Vagina (tissue), 2 donors: ENCODE data around the gene JAK2. TPM values are rescaled to one million over a fixed set of nuclear protein-coding genes. Genes with fewer than 3 reads are reported as not detected.

Source experiments
- DNase-seq, 2 donors: peaks; one replicate each; pipeline ENCODE4 v3.0.0-alpha.2; 2017; ENCODE audit errors: extremely low spot score in 2 of 2
- H3K27ac ChIP-seq: fragments of 200-600 bp; sonication (generic); one replicate; pipeline ENCODE4 v1.5.1; 2019
- H3K27me3 ChIP-seq: fragments of 200-600 bp; sonication (generic); one replicate; pipeline ENCODE4 v1.5.1; 2019
- H3K36me3 ChIP-seq, 2 donors: fragments of 200-600 bp; sonication (generic); one replicate each; pipeline ENCODE4 v1.5.1; 2017 to 2019
- H3K4me1 ChIP-seq: fragments of 200-600 bp; sonication (generic); one replicate; pipeline ENCODE4 v1.5.1; 2019
- H3K4me3 ChIP-seq, 2 donors: fragments of 200-600 bp; sonication (generic); 1 replicate in 1 of 2; 2 replicates in 1 of 2; pipeline ENCODE4 v1.5.1; 2016 to 2019
- H3K9me3 ChIP-seq: fragments of 200-600 bp; sonication (generic); one replicate; pipeline ENCODE4 v1.5.1; 2019
- CTCF ChIP-seq, 3 experiments: fragments of 450-650 bp in 2 of 3; fragments of 200-600 bp in 1 of 3; sonication (generic) in 1 of 3; IDR thresholded peaks; one replicate each; pipeline ENCODE4 v1.5.1; 2017 to 2019; ENCODE audit warnings: antibody characterized with exemption in 3 of 3, mild to moderate bottlenecking in 2 of 3, moderate library complexity in 2 of 3
- POLR2A ChIP-seq, 2 donors: fragments of 450-650 bp; IDR thresholded peaks; one replicate each; pipeline ENCODE4 v1.6.1; 2017; ENCODE audit warnings: antibody characterized with exemption in 2 of 2, mild to moderate bottlenecking in 2 of 2, moderate library complexity in 2 of 2
- POLR2AphosphoS5 ChIP-seq, 2 donors: sonication (generic); formaldehyde crosslinking; IDR thresholded peaks; one replicate each; pipeline ENCODE4 v1.9.0; 2017; ENCODE audit warnings: antibody characterized with exemption in 2 of 2, mild to moderate bottlenecking in 2 of 2, low read depth in 1 of 2; ENCODE audit not compliant: insufficient read depth in 1 of 2
- intact Hi-C: fragments of 100-400 bp; cut with DNase I; formaldehyde crosslinking; loops from one replicate; pipeline ENCODE4 v1.15.1; 2023
- total RNA-seq: library from RNA; depleted of rRNA; stranded (reverse); fragments of >200 nt; gene quantifications from one replicate; pipeline ENCODE4 v1.2.3, GENCODE V29; 2016

The JAK2 gene
- total RNA-seq, 1 donor from 2014 or later: 25.8 TPM

GRCh38 chr9:4994166-4994890 lies 9.3 kb downstream of the JAK2 start:
- intact Hi-C loops: no loop called here
- no peak for DNase-seq

DNA sequence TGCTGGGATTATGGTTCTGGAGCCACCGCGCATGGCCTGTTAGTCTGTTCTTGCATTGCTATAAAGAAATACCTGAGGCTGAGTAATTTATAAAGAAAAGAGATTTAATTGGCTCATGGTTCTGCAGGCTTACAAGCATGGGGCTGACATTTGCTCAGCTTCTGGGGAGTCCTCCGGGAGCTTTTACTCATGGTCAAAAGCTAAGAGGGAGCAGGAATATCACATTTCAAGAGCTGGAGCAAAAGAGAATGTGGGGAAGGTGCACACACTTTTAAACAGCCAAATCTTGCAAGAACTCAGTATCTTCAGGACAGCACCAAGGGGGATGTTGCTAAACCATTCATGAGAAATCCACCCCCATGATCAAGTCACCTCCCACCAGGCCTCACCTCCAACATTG lies 12.1 kb downstream of the JAK2 start:
- Histone ChIP-seq H3K9me3 (no peaks in the 10 kb centered on the region), H3K36me3 (peaks cover 0 to 22% of the 10 kb centered on the region in 2 donors), H3K27ac (no peak overlapping the region), H3K4me3 (no peak overlapping the region), H3K4me1 (peaks cover 23% of the 10 kb centered on the region), H3K27me3 (no peaks in the 10 kb centered on the region)
- TF ChIP-seq POLR2A (IDR thresholded peaks at IDR 0.05) (no peak), CTCF (IDR thresholded peaks at IDR 0.05) (no peak), POLR2AphosphoS5 (IDR thresholded peaks at IDR 0.05; ENCODE audit: insufficient read depth in 1 of 2, low read depth in 1 of 2) (no peak)
- intact Hi-C loops: no loop called here
- DNase-seq: no peak

More at GRCh38 chr9:4994166-4994890, 9.3 kb downstream of the JAK2 start:
- Histone ChIP-seq H3K27me3 (no peaks in the 10 kb centered on the region), H3K36me3 (peaks cover 0 to 19% of the 10 kb centered on the region in 2 donors), H3K9me3 (no peaks in the 10 kb centered on the region), H3K27ac (no peak overlapping the region), H3K4me1 (peaks cover 23% of the 10 kb centered on the region), H3K4me3 (no peak overlapping the region)
- TF ChIP-seq POLR2A (IDR thresholded peaks at IDR 0.05): no peak
- TF ChIP-seq POLR2AphosphoS5 (IDR thresholded peaks at IDR 0.05; ENCODE audit: insufficient read depth in 1 of 2, low read depth in 1 of 2): no peak
- TF ChIP-seq CTCF (IDR thresholded peaks at IDR 0.05): no peak

GRCh38 chr9:4997631-4998030 lies 12.6 kb downstream of the JAK2 start:
- TF ChIP-seq CTCF (IDR thresholded peaks at IDR 0.05) (no peak), POLR2A (IDR thresholded peaks at IDR 0.05) (no peak), POLR2AphosphoS5 (IDR thresholded peaks at IDR 0.05; ENCODE audit: insufficient read depth in 1 of 2, low read depth in 1 of 2) (no peak)
- Histone ChIP-seq H3K27ac (no peak overlapping the region), H3K4me1 (peaks cover 23% of the 10 kb centered on the region), H3K9me3 (no peaks in the 10 kb centered on the region), H3K36me3 (peaks cover 0 to 17% of the 10 kb centered on the region in 2 donors), H3K4me3 (no peak overlapping the region), H3K27me3 (no peaks in the 10 kb centered on the region)
- no peak for DNase-seq
- intact Hi-C loops: no loop called here

DNA sequence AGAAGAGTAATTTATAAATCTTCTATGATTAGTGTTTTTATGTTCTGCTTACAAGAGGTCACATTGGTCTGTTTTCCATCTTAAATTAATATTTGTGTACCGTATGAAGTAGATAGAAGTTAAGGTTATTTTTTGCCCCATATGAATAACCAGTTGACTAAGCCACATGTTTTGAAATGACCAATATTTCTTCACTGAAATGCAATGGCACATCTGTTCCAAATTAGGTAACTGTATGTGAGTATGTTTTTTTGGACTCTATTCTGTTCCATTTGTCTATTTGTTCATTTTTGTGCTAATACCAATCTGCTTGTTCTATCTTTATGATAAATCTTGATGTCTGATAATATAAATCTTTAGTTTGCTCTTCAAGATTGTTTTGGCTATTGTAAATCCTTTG lies 17.7 kb downstream of the JAK2 start:
- Histone ChIP-seq H3K27ac (no peak overlapping the region), H3K4me3 (no peak overlapping the region), H3K36me3 (peaks cover 0 to 15% of the 10 kb centered on the region in 2 donors), H3K4me1 (no peaks in the 10 kb centered on the region), H3K27me3 (no peaks in the 10 kb centered on the region), H3K9me3 (no peaks in the 10 kb centered on the region)
- intact Hi-C loops: no loop called here
- TF ChIP-seq POLR2A (IDR thresholded peaks at IDR 0.05) (no peak), CTCF (IDR thresholded peaks at IDR 0.05) (no peak), POLR2AphosphoS5 (IDR thresholded peaks at IDR 0.05; ENCODE audit: insufficient read depth in 1 of 2, low read depth in 1 of 2) (no peak)
- no peak for DNase-seq

- intact Hi-C loops: no loop called here
- no peaks in the 10 kb centered on the region for H3K27me3 ChIP-seq
- H3K36me3 ChIP-seq: peaks cover 0 to 15% of the 10 kb centered on the region in 2 donors
- no peaks in the 10 kb centered on the region for H3K9me3 ChIP-seq
- no peak overlapping the region for H3K27ac ChIP-seq
- no peaks in the 10 kb centered on the region for H3K4me1 ChIP-seq
- H3K4me3 ChIP-seq: no peak overlapping the region
- no peak for DNase-seq
- TF ChIP-seq POLR2AphosphoS5 (IDR thresholded peaks at IDR 0.05; ENCODE audit: insufficient read depth in 1 of 2, low read depth in 1 of 2) (no peak), CTCF (IDR thresholded peaks at IDR 0.05) (no peak), POLR2A (IDR thresholded peaks at IDR 0.05) (no peak)
Observed at GRCh38 chr9:5004481-5004880, 19.4 kb downstream of the JAK2 start.
